GM12874 (cell line): ENCODE results near the gene SLC35F5.

Experiments
- TF ChIP-seq, protein P1 (sequence below): IDR thresholded peaks from 2 replicates; pipeline ENCODE4 v1.5.1; 2011; ENCODE audit warnings: low read depth, mild to moderate bottlenecking, control low read depth, low read length, moderate library complexity; ENCODE audit not compliant: insufficient read depth

The SLC35F5 gene

GRCh38 chr2:113754160-113754559 lies 2.3 kb downstream of the SLC35F5 start:
- TF ChIP-seq, protein P1, sequence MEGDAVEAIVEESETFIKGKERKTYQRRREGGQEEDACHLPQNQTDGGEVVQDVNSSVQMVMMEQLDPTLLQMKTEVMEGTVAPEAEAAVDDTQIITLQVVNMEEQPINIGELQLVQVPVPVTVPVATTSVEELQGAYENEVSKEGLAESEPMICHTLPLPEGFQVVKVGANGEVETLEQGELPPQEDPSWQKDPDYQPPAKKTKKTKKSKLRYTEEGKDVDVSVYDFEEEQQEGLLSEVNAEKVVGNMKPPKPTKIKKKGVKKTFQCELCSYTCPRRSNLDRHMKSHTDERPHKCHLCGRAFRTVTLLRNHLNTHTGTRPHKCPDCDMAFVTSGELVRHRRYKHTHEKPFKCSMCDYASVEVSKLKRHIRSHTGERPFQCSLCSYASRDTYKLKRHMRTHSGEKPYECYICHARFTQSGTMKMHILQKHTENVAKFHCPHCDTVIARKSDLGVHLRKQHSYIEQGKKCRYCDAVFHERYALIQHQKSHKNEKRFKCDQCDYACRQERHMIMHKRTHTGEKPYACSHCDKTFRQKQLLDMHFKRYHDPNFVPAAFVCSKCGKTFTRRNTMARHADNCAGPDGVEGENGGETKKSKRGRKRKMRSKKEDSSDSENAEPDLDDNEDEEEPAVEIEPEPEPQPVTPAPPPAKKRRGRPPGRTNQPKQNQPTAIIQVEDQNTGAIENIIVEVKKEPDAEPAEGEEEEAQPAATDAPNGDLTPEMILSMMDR = no peak

GRCh38 chr2:113750385-113750784 lies 6.1 kb downstream of the SLC35F5 start:
- TF ChIP-seq, protein P1 = no peak

DNA sequence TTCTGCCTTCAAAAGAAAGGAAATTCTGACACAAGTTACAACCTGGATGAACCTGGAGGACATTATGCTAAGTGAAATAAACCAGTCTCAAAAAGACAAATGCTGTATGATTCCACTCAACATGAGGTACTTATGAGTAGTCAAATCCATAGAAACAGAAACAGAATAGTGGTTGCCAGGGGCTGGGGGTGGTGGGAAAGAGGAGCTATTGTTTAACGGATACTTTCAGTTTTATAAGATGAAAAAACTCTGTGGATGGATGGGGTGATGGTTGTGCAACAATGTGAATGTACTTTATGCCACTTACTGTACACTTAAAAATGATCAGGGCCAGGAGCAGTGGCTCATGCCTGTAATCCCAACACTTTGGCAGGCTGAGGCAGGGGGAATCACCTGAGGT lies 15.4 kb downstream of the SLC35F5 start:
- TF ChIP-seq, protein P1 = no peak

- TF ChIP-seq, protein P1 = no peak
Measured at GRCh38 chr2:113739849-113740248, 16.6 kb downstream of the SLC35F5 start.

- TF ChIP-seq, protein P1 = no peak
Measured at GRCh38 chr2:113734185-113734584, 22.3 kb downstream of the SLC35F5 start.

- TF ChIP-seq, protein P1 = no peak
Measured at GRCh38 chr2:113724010-113724409, 32.4 kb downstream of the SLC35F5 start.

GRCh38 chr2:113723411-113723810 lies 33.0 kb downstream of the SLC35F5 start:
- TF ChIP-seq, protein P1 = no peak

DNA sequence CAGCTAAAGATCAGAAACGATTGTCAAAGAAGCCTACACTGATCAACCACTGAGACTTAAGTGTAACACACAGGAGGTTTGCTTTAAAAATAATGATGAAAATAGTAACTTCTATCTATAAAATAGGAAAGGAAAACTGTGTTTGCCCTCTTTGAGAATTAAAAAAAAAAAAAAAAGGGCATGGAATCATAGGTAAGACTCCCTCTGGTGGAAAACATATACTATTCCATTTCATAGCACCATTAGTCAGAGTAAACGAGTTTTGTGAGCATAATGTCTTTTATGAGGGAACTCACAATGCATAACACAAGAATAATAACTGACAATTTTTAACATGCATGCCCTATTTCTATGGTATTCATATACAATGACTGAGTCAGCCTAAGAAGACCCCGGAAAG lies 36.3 kb downstream of the SLC35F5 start:
- TF ChIP-seq, protein P1 = no peak
